Osteocyte (in vitro differentiated cells): ENCODE data around the gene HEPN1. TPM values are rescaled to one million over a fixed set of nuclear protein-coding genes. Genes with fewer than 3 reads are reported as not detected.

Experiments used
- DNase-seq: peaks from one replicate; pipeline ENCODE4 v3.0.0; 2021; ENCODE audit warnings: mixed read lengths; ENCODE audit not compliant: unreplicated experiment; ENCODE audit errors: extremely low spot score
- H3K27ac Mint-ChIP-seq: one replicate; pipeline ENCODE4 v1.8.0; 2021; ENCODE audit warnings: mild to moderate bottlenecking, mixed read lengths; ENCODE audit not compliant: unreplicated experiment
- H3K27me3 Mint-ChIP-seq: one replicate; pipeline ENCODE4 v1.8.0; 2021; ENCODE audit warnings: mixed read lengths; ENCODE audit not compliant: unreplicated experiment
- H3K36me3 Mint-ChIP-seq: one replicate; pipeline ENCODE4 v1.8.0; 2021; ENCODE audit warnings: mixed read lengths; ENCODE audit not compliant: unreplicated experiment
- H3K4me1 Mint-ChIP-seq: one replicate; pipeline ENCODE4 v1.8.0; 2021; ENCODE audit warnings: mixed read lengths; ENCODE audit not compliant: unreplicated experiment
- H3K4me3 Mint-ChIP-seq: one replicate; pipeline ENCODE4 v1.8.0; 2021; ENCODE audit warnings: mild to moderate bottlenecking, moderate library complexity, mixed read lengths; ENCODE audit not compliant: unreplicated experiment
- H3K9me3 Mint-ChIP-seq: one replicate; pipeline ENCODE4 v1.8.0; 2021; ENCODE audit warnings: mixed read lengths; ENCODE audit not compliant: unreplicated experiment
- total RNA-seq: library from RNA; stranded (reverse); gene quantifications from 2 replicates; pipeline ENCODE4 v1.2.1, GENCODE V29; 2021
- TF ChIP-seq, protein P1 (sequence below): fragments of 200-600 bp; sonication (generic); IDR thresholded peaks from 2 replicates; pipeline ENCODE4 v1.5.0; 2021; ENCODE audit warnings: antibody characterized with exemption, mild to moderate bottlenecking, moderate library complexity

The HEPN1 gene
- total RNA-seq, 1 donor from 2014 or later: not detected

DNA sequence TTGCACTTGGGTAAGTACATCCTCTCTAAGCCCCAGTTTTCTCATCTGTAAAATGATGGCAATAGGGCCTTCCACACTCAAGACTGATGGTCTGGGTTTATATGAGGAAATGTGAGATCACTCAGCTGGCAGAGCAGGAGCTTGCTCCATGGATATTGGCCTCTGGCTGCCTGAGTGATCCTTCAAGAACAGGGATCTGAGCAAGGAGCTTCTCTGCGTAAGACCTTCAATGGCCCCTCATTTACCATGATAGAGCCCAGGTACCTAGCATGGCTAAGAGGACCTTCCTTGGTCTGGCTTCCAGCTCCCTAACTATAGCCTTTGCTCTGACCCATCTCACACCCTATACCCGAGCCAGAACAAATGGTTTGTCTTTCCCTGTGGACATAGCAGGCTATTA, 26.9 kb upstream of the HEPN1 start:
- Mint-ChIP-seq H3K4me3 (no peak overlapping the region), H3K27ac (no peak overlapping the region), H3K9me3 (no peaks in the 10 kb centered on the region), H3K36me3 (no peaks in the 10 kb centered on the region), H3K4me1 (peaks cover under 1% of the 10 kb centered on the region), H3K27me3 (peaks cover 9% of the 10 kb centered on the region)
- DNase-seq: no peak
- TF ChIP-seq, protein P1, sequence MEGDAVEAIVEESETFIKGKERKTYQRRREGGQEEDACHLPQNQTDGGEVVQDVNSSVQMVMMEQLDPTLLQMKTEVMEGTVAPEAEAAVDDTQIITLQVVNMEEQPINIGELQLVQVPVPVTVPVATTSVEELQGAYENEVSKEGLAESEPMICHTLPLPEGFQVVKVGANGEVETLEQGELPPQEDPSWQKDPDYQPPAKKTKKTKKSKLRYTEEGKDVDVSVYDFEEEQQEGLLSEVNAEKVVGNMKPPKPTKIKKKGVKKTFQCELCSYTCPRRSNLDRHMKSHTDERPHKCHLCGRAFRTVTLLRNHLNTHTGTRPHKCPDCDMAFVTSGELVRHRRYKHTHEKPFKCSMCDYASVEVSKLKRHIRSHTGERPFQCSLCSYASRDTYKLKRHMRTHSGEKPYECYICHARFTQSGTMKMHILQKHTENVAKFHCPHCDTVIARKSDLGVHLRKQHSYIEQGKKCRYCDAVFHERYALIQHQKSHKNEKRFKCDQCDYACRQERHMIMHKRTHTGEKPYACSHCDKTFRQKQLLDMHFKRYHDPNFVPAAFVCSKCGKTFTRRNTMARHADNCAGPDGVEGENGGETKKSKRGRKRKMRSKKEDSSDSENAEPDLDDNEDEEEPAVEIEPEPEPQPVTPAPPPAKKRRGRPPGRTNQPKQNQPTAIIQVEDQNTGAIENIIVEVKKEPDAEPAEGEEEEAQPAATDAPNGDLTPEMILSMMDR: no peak

DNA sequence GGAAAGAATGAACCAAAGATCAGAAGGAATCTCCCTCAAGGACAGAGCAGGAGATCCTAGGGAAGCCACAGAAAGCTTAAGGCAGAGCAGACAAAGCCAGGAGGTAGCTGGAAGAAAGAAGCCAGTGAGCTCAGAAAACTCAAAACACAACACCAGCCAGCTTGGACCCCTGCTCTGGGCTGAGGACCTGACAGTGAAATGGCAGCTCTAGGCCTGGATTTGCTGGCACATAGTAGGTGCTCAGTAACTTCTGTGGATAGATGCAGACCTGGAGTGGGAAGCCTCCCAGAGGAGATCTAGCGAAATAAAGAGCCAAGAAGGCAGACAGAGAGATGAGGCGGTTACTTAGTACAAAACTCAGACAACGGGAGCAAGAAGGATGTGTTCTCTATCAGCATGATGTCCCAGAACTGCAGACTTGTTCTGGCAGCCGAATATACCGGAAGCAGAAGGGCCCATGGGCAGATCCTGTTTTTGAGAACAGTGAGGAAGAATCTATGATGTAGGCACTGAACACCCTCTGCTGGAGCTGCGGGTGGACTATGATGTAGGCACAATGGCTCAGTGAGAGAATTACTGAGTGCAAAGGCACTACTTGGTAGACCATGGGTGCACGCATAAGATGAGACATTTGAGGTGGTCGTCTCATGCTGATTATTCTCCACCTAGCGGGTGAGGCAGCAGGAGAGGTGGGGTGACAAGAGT, 26.1 kb upstream of the HEPN1 start:
- H3K9me3 Mint-ChIP-seq: no peaks in the 10 kb centered on the region
- peak; percentile 68 for DNase-seq
- TF ChIP-seq, protein P1: no peak
- peaks cover 7% of the 10 kb centered on the region for H3K27me3 Mint-ChIP-seq
- H3K4me3 Mint-ChIP-seq: no peak overlapping the region
- H3K4me1 Mint-ChIP-seq: peaks cover 6% of the 10 kb centered on the region
- H3K27ac Mint-ChIP-seq: no peak overlapping the region
- no peaks in the 10 kb centered on the region for H3K36me3 Mint-ChIP-seq

- H3K4me3 Mint-ChIP-seq: no peak overlapping the region
- no peaks in the 10 kb centered on the region for H3K27me3 Mint-ChIP-seq
- peak; percentile 65 for DNase-seq
- H3K4me1 Mint-ChIP-seq: peaks cover 16% of the 10 kb centered on the region
- H3K27ac Mint-ChIP-seq: no peak overlapping the region
- no peaks in the 10 kb centered on the region for H3K9me3 Mint-ChIP-seq
- no peaks in the 10 kb centered on the region for H3K36me3 Mint-ChIP-seq
- TF ChIP-seq, protein P1: no peak
These were observed 25.2 kb upstream of the HEPN1 start for GRCh38 chr11:124893781-124894401.

GRCh38 chr11:124894606-124895430, 24.2 kb upstream of the HEPN1 start:
- DNase-seq: peak; percentile 63
- Mint-ChIP-seq H3K9me3 (no peaks in the 10 kb centered on the region), H3K27me3 (no peaks in the 10 kb centered on the region), H3K27ac (no peak overlapping the region), H3K36me3 (no peaks in the 10 kb centered on the region), H3K4me3 (no peak overlapping the region), H3K4me1 (peaks cover 25% of the 10 kb centered on the region)
- TF ChIP-seq, protein P1: no peak
